ENCODE data around the gene RNF126. TPM values are rescaled to one million over a fixed set of nuclear protein-coding genes. Genes with fewer than 3 reads are reported as not detected.

Gene RNF126
- total RNA-seq, 1 donor from 2014 or later: 39.0 TPM

DNA sequence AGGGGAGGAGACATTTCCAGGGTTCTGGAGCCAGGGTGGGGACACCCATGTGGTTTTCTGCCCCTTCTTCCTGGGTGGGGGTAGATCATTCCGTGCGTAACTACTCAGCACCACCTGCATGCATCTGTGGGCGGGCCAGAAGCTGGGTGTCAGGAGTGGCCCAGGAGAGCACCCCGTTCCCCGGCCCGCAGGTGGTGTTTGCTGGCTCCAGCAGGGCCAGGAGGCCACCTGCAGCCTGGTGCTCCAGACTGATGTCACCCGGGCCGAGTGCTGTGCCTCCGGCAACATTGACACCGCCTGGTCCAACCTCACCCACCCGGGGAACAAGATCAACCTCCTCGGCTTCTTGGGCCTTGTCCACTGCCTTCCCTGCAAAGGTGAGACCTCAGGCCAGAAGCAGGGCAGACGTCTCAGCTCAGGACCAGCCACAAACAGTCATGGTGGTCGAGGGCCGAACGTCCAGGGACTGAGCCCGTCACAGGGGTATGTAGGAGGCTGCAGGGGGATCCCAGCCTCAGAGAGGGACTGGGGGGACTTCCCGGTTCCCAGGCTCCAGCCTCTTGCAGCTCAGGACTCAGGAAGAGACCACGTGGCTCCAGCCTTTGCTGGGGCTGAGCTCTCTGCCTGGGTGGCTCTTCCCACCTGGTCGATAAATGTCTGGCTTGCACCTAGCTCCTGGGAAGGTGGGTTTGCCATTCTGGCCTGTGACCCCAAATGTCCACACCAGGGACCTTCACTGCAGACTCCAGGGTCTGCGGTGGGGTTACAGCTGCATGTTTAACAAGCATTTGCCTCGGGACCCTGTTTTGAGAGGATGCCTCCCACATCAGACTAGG lies 14.8 kb upstream of the RNF126 start:
- Histone ChIP-seq H3K9me3 (no peaks in the 10 kb centered on the region), H3K36me3 (peaks cover 0 to 8% of the 10 kb centered on the region in 2 donors), H3K4me3 (peak overlapping the region; percentile 84 to 88), H3K27me3 (no peaks in the 10 kb centered on the region), H3K4me1 (peaks cover 9 to 21% of the 10 kb centered on the region in 2 donors), H3K27ac (peak overlapping the region; percentile 97 to 98)
- TF ChIP-seq, protein P1, sequence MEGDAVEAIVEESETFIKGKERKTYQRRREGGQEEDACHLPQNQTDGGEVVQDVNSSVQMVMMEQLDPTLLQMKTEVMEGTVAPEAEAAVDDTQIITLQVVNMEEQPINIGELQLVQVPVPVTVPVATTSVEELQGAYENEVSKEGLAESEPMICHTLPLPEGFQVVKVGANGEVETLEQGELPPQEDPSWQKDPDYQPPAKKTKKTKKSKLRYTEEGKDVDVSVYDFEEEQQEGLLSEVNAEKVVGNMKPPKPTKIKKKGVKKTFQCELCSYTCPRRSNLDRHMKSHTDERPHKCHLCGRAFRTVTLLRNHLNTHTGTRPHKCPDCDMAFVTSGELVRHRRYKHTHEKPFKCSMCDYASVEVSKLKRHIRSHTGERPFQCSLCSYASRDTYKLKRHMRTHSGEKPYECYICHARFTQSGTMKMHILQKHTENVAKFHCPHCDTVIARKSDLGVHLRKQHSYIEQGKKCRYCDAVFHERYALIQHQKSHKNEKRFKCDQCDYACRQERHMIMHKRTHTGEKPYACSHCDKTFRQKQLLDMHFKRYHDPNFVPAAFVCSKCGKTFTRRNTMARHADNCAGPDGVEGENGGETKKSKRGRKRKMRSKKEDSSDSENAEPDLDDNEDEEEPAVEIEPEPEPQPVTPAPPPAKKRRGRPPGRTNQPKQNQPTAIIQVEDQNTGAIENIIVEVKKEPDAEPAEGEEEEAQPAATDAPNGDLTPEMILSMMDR (IDR thresholded peaks at IDR 0.05): no peak
- intact Hi-C loops (cut with DNase I): loop anchor here (1.0 to 10.0 kb wide), 3 partner anchors 15 to 307 kb away; partner anchors contain the start of genes PTBP1, RNF126 and WDR18
- DNase-seq (ENCODE audit: low spot score in 2 of 2): no peak

DNA sequence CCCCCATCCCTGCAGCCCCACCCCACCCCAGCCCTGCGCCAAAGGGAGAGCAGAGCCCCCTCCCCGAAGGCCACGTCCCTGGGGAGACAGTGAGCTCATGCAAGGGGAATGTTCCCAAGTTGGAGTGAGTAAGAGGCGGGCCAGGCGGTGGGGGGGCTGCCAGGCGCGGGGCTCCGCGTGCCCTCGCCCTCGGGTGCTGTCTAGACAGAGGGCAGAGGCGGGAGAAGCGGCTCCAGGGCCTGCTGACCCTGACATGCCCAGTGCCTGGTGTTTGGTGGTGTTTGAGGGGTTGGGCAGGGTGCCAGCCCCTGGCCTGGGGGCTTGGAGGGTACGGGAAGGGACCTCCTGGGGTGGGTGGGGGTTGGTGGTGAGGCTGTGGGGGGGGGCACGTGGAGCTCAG lies 14.2 kb upstream of the RNF126 start:
- Histone ChIP-seq H3K9me3 (no peaks in the 10 kb centered on the region), H3K27ac (peak overlapping the region; percentile 97 to 98), H3K4me1 (peaks cover 9 to 21% of the 10 kb centered on the region in 2 donors), H3K27me3 (no peaks in the 10 kb centered on the region), H3K36me3 (peaks cover 0 to 8% of the 10 kb centered on the region in 2 donors), H3K4me3 (peak overlapping the region; percentile 84 to 88)
- intact Hi-C loops (cut with DNase I): loop anchor here (1.0 to 10.0 kb wide), 3 partner anchors 14 to 308 kb away; partner anchors contain the start of genes PTBP1, RNF126 and WDR18
- DNase-seq (ENCODE audit: low spot score in 2 of 2): peak; percentile 82 to 96
- TF ChIP-seq, protein P1 (IDR thresholded peaks at IDR 0.05): no peak

- no peaks in the 10 kb centered on the region for H3K27me3 ChIP-seq
- peaks cover 0 to 5% of the 10 kb centered on the region in 2 donors for H3K36me3 ChIP-seq
- H3K4me1 ChIP-seq: peaks cover 9 to 21% of the 10 kb centered on the region in 2 donors
- no peaks in the 10 kb centered on the region for H3K9me3 ChIP-seq
- peak within 1 kb of the TSS; percentile 84 to 88 for H3K4me3 ChIP-seq
- no peak for DNase-seq (ENCODE audit: low spot score in 2 of 2)
- intact Hi-C loops (cut with DNase I): loop anchor here (1.0 to 10.0 kb wide), 3 partner anchors 13 to 308 kb away; partner anchors contain the start of genes PTBP1, RNF126 and WDR18
- H3K27ac ChIP-seq: peak within 1 kb of the TSS; percentile 97 to 98
- TF ChIP-seq, protein P1 (IDR thresholded peaks at IDR 0.05): no peak
Observed at GRCh38 chr19:676339-677105, 13.5 kb upstream of the RNF126 start, which contains the start of gene FSTL3. FSTL3 (plus strand) TSS chr19:676392; CDS start chr19:676424, 32 bp downstream.

DNA sequence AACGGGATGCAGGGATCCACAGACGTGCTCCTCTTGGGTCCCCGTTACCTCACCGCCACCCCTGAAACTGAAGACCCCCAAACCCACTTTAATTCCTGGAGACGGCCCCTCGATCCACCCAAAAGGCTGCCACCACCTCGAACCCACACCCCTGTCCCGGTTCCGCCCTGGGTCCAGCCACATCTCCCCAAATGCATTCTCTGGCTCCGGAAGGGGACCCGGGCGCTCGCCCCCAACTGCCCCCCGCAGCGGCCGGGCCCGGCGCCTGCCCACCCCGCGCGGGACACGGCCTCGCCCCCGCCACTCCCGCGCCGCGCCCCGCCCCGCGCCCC lies 13.0 kb upstream of the RNF126 start:
- peaks cover 9 to 21% of the 10 kb centered on the region in 2 donors for H3K4me1 ChIP-seq
- H3K36me3 ChIP-seq: no peaks in the 10 kb centered on the region
- TF ChIP-seq, protein P1 (IDR thresholded peaks at IDR 0.05): no peak
- no peak for DNase-seq (ENCODE audit: low spot score in 2 of 2)
- no peaks in the 10 kb centered on the region for H3K27me3 ChIP-seq
- peak overlapping the region; percentile 97 to 98 for H3K27ac ChIP-seq
- H3K9me3 ChIP-seq: no peaks in the 10 kb centered on the region
- intact Hi-C loops (cut with DNase I): loop anchor here (2.0 to 10.0 kb wide), 2 partner anchors 121 to 309 kb away; partner anchors contain the start of genes PTBP1 and WDR18
- peak overlapping the region; percentile 84 to 88 for H3K4me3 ChIP-seq

Data from ascending aorta (tissue), 2 donors.